GM18505 (cell line): Measurements from ENCODE around the gene SLC25A27.
"Not testable (repeated sequence)": the region's sequence is repeated elsewhere in the genome, so short reads cannot be mapped to it uniquely, and the experiment has no call there.

ENCODE experiments used
- ATAC-seq: cut with Tn5 transposase; IDR thresholded peaks from one replicate; pipeline ENCODE4 v1.9.1; 2021; ENCODE audit not compliant: unreplicated experiment
- POLR2A ChIP-seq: IDR thresholded peaks from 4 replicates; pipeline ENCODE4 v1.6.1; 2011; ENCODE audit warnings: borderline replicate concordance; ENCODE audit not compliant: insufficient read depth, insufficient read length; ENCODE audit errors: extremely low read depth

SLC25A27 gene

GRCh38 chr6:46635462-46635861, 17.3 kb upstream of the SLC25A27 start:
- TF ChIP-seq POLR2A, result no peak
- ATAC-seq, result no peak

GRCh38 chr6:46637145-46637544, 15.6 kb upstream of the SLC25A27 start:
- no peak for TF ChIP-seq POLR2A
- no peak for ATAC-seq

GRCh38 chr6:46637933-46638332, 14.8 kb upstream of the SLC25A27 start:
- TF ChIP-seq POLR2A, result no peak
- ATAC-seq, result no peak

- no peak for TF ChIP-seq POLR2A
- no peak for ATAC-seq
Observed at GRCh38 chr6:46638650-46639049, 14.1 kb upstream of the SLC25A27 start.

GRCh38 chr6:46642928-46643751, 9.6 kb upstream of the SLC25A27 start:
- no peak for TF ChIP-seq POLR2A
- ATAC-seq, result no peak

- no peak for ATAC-seq
- no peak for TF ChIP-seq POLR2A
Observed at GRCh38 chr6:46645265-46645664, 7.5 kb upstream of the SLC25A27 start.

GRCh38 chr6:46648108-46648507, 4.7 kb upstream of the SLC25A27 start:
- not testable (repeated sequence) for ATAC-seq

- ATAC-seq, result no peak
- no peak for TF ChIP-seq POLR2A
Observed at GRCh38 chr6:46648869-46649492, 3.8 kb upstream of the SLC25A27 start.

GRCh38 chr6:46651006-46651405, 1.8 kb upstream of the SLC25A27 start:
- no peak for TF ChIP-seq POLR2A
- no peak for ATAC-seq

GRCh38 chr6:46651816-46652215, 959 bp upstream of the SLC25A27 start:
- no peak for ATAC-seq
- TF ChIP-seq POLR2A, result no peak

- no peak for TF ChIP-seq POLR2A
- ATAC-seq, result no peak
Observed at GRCh38 chr6:46652232-46652602, 558 bp upstream of the SLC25A27 start.

- no peak for ATAC-seq
- TF ChIP-seq POLR2A, result no peak
Observed at GRCh38 chr6:46653439-46654195, 842 bp downstream of the SLC25A27 start.

GRCh38 chr6:46655803-46656202, 3.0 kb downstream of the SLC25A27 start:
- ATAC-seq, result no peak
- no peak for TF ChIP-seq POLR2A

- ATAC-seq, result no peak
- TF ChIP-seq POLR2A, result no peak
Observed at GRCh38 chr6:46657642-46658041, 4.9 kb downstream of the SLC25A27 start.
